Endometrial microvascular endothelial cells (primary cell): ENCODE results near the gene CFAP47. TPM values are rescaled to one million over a fixed set of nuclear protein-coding genes. Genes with fewer than 3 reads are reported as not detected.
"Not testable (repeated sequence)": the region's sequence is repeated elsewhere in the genome, so short reads cannot be mapped to it uniquely, and the experiment has no call there.

Source experiments
- in situ Hi-C: cut with HindIII; loops from 2 replicates; pipeline ENCODE4 v1.10.0; 2017; ENCODE audit warnings: low sequenced_read_pairs, low pct_unique_long_range_greater_than_20kb; ENCODE audit errors: inconsistent ontology term
- total RNA-seq: library from RNA; depleted of rRNA; stranded (reverse); fragments of >200 nt; gene quantifications from one replicate; pipeline ENCODE4 v1.2.3, GENCODE V29; 2015; ENCODE audit errors: inconsistent ontology term

CFAP47 gene
- total RNA-seq, 1 donor from 2014 or later, result not detected

GRCh38 chrX:36218801-36219200 is 299.3 kb downstream of the CFAP47 start:
- in situ Hi-C loops, result no loop called here

GRCh38 chrX:36234840-36235528 is 315.4 kb downstream of the CFAP47 start:
- in situ Hi-C loops, result not testable (repeated sequence)

GRCh38 chrX:36241397-36241796 is 321.9 kb downstream of the CFAP47 start:
- in situ Hi-C loops, result no loop called here

GRCh38 chrX:36266155-36266554 is 346.6 kb downstream of the CFAP47 start:
- in situ Hi-C loops, result no loop called here

- in situ Hi-C loops, result no loop called here
Measured at GRCh38 chrX:36310136-36310535, 390.6 kb downstream of the CFAP47 start.

GRCh38 chrX:36314303-36314702 is 394.8 kb downstream of the CFAP47 start:
- in situ Hi-C loops, result no loop called here

- in situ Hi-C loops, result no loop called here
Measured at GRCh38 chrX:36334572-36334971, 415.0 kb downstream of the CFAP47 start.

- in situ Hi-C loops, result no loop called here
Measured at GRCh38 chrX:36336751-36337150, 417.2 kb downstream of the CFAP47 start.

GRCh38 chrX:36344301-36344700 is 424.8 kb downstream of the CFAP47 start:
- in situ Hi-C loops, result no loop called here

GRCh38 chrX:36348509-36348908 is 429.0 kb downstream of the CFAP47 start:
- in situ Hi-C loops, result no loop called here

- in situ Hi-C loops, result no loop called here
Measured at GRCh38 chrX:36357855-36358254, 438.3 kb downstream of the CFAP47 start.

GRCh38 chrX:36364262-36364661 is 444.7 kb downstream of the CFAP47 start:
- in situ Hi-C loops, result no loop called here

GRCh38 chrX:36383495-36383894 is 464.0 kb downstream of the CFAP47 start:
- in situ Hi-C loops, result no loop called here

- in situ Hi-C loops, result no loop called here
Measured at GRCh38 chrX:36388901-36389300, 469.4 kb downstream of the CFAP47 start.

- in situ Hi-C loops, result no loop called here
Measured at GRCh38 chrX:36401774-36402173, 482.2 kb downstream of the CFAP47 start.

- in situ Hi-C loops, result no loop called here
Measured at GRCh38 chrX:36407836-36408235, 488.3 kb downstream of the CFAP47 start.

- in situ Hi-C loops, result no loop called here
Measured at GRCh38 chrX:36414056-36414455, 494.5 kb downstream of the CFAP47 start.

GRCh38 chrX:36422368-36422767 is 502.8 kb downstream of the CFAP47 start:
- in situ Hi-C loops, result no loop called here

GRCh38 chrX:36431819-36432218 is 512.3 kb downstream of the CFAP47 start:
- in situ Hi-C loops, result no loop called here

- in situ Hi-C loops, result no loop called here
Measured at GRCh38 chrX:36434522-36434921, 515.0 kb downstream of the CFAP47 start.
